OCI-LY7 (cell line): ENCODE measurements around the gene ATP1A3. TPM values are rescaled to one million over a fixed set of nuclear protein-coding genes. Genes with fewer than 3 reads are reported as not detected.

Source experiments
- BruUV-seq: library from RNA; stranded (reverse); fragments of 400-500 nt; replicated peaks from 2 replicates; lab custom pipeline; 2021; lab: Mats Ljungman, UMichigan
- CTCF ChIA-PET: fragments of 300-600 bp; sonication (Branson Sonifier 250); formaldehyde crosslinking; loops from one replicate; lab custom pipeline; 2022; ENCODE audit warnings: antibody characterized with exemption; ENCODE audit not compliant: unreplicated experiment; lab: Charles Lee
- POLR2A ChIA-PET: fragments of 300-600 bp; sonication (Branson Sonifier 250); formaldehyde crosslinking; loops from one replicate; lab custom pipeline; 2022; ENCODE audit warnings: antibody characterized with exemption; lab: Charles Lee
- DNase-seq: peaks from one replicate; pipeline ENCODE4 v3.0.0-alpha.2; 2015; ENCODE audit warnings: low spot score
- H2AFZ ChIP-seq: fragments of 200-600 bp; sonication (generic), shearing (Covaris generic); 2 replicates; pipeline ENCODE4 v1.6.1; 2014; ENCODE audit warnings: mild to moderate bottlenecking, antibody characterized with exemption, low read length, moderate library complexity
- H3K27ac ChIP-seq: fragments of 200-600 bp; sonication (generic); 2 replicates; pipeline ENCODE4 v1.5.1; 2014; ENCODE audit warnings: mixed run types, low read depth, mild to moderate bottlenecking, moderate library complexity, low read length, inconsistent platforms; ENCODE audit not compliant: poor library complexity, severe bottlenecking
- H3K36me3 ChIP-seq: fragments of 200-600 bp; sonication (generic); 2 replicates; pipeline ENCODE4 v1.6.1; 2014; ENCODE audit warnings: mild to moderate bottlenecking, antibody characterized with exemption, low read length, moderate library complexity, mixed read lengths; ENCODE audit not compliant: insufficient read depth
- H3K4me1 ChIP-seq: fragments of 200-600 bp; sonication (generic); 2 replicates; pipeline ENCODE4 v1.5.1; 2014; ENCODE audit warnings: mild to moderate bottlenecking, low read length; ENCODE audit not compliant: insufficient read depth, poor library complexity, severe bottlenecking
- H3K4me2 ChIP-seq: fragments of 200-600 bp; sonication (generic); 2 replicates; pipeline ENCODE4 v1.6.1; 2014; ENCODE audit warnings: mild to moderate bottlenecking, low read length
- H3K4me3 ChIP-seq: fragments of 200-600 bp; sonication (generic); 2 replicates; pipeline ENCODE4 v1.5.1; 2014; ENCODE audit warnings: mild to moderate bottlenecking, low read depth, low read length; ENCODE audit not compliant: poor library complexity, severe bottlenecking
- H3K79me2 ChIP-seq: fragments of 200-600 bp; sonication (generic); 2 replicates; pipeline ENCODE4 v1.6.1; 2016; ENCODE audit warnings: low read depth, mild to moderate bottlenecking, low read length, moderate library complexity, mixed read lengths; ENCODE audit not compliant: insufficient read depth
- H3K9me2 ChIP-seq: fragments of 200-600 bp; sonication (generic); 2 replicates; pipeline ENCODE4 v1.6.1; 2016; ENCODE audit warnings: mild to moderate bottlenecking, low read length, mixed read lengths; ENCODE audit not compliant: insufficient read depth
- H3K9me3 ChIP-seq: fragments of 200-600 bp; sonication (generic); 2 replicates; pipeline ENCODE4 v1.6.1; 2014; ENCODE audit warnings: mild to moderate bottlenecking, mixed run types, low read length, mixed read lengths
- H4K20me1 ChIP-seq: fragments of 200-600 bp; sonication (generic); 2 replicates; pipeline ENCODE4 v1.6.1; 2014; ENCODE audit warnings: mild to moderate bottlenecking, antibody characterized with exemption, low read length, moderate library complexity, mixed read lengths; ENCODE audit not compliant: insufficient read depth
- EZH2phosphoT487 ChIP-seq: fragments of 200-600 bp; sonication (generic); IDR thresholded peaks from 2 replicates; pipeline ENCODE4 v1.6.1; 2018; ENCODE audit warnings: low read depth, borderline replicate concordance, mild to moderate bottlenecking, mixed run types, antibody characterized with exemption, low read length, moderate library complexity, mixed read lengths
- intact Hi-C: fragments of 100-400 bp; cut with micrococcal nuclease; formaldehyde crosslinking; loops from one replicate; pipeline ENCODE4 v1.10.0; 2022; ENCODE audit not compliant: unreplicated experiment
- total RNA-seq, 2 experiments: library from RNA; depleted of rRNA in 1 of 2; stranded (reverse); fragments of >200 nt in 1 of 2; shearing (Covaris generic) in 1 of 2; gene quantifications; 2 replicates each; pipeline ENCODE4 v1.2.3, GENCODE V29; 2014 to 2022
- TF ChIP-seq, protein P1 (sequence below): fragments of 200-600 bp; sonication (generic); conservative IDR thresholded peaks from 2 replicates; pipeline ENCODE4 v1.5.1; 2014; ENCODE audit warnings: mild to moderate bottlenecking, antibody characterized with exemption, low read length, moderate library complexity, mixed read lengths

The ATP1A3 gene
- total RNA-seq, 2 experiments from 2014 or later = 9.3 to 33.0 TPM

DNA sequence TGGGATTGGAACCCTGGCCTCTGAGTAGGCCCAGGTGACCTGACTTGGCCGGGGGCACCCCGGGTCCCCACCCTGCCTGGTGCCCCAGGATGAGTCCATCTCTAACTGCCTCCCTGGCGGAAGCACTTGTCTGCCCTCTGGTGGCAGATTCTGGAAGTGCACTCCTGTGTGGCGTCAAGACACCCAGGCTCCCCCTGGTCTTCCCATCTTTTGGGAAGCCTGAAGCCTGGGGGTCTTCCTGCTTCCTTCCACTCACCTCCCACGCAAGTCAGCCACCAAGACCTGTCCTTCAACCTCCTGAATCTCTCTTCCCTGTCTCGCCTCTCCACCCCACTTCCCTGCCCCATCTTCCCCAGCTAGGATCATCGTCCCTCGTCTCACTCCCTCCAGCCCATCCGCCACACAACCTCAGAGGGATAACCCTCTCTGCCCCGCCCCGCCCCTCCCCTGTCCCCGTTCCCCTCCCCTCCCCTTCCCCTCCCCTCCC is 42.3 kb downstream of the ATP1A3 start:
- peak overlapping the region; percentile 42; the same call in 1 of the 2 replicates for H3K4me2 ChIP-seq
- H3K27ac ChIP-seq = no peak overlapping the region
- H2AFZ ChIP-seq = no peak overlapping the region
- H3K36me3 ChIP-seq = peaks cover 18% of the 10 kb centered on the region
- POLR2A ChIA-PET = interaction anchor here (0.9 kb wide), 1 partner anchor 63 kb away, joined by 3 read pairs; no protein-coding TSS in a partner anchor
- intact Hi-C loops = loop anchor here (1.0 to 10.0 kb wide), 4 partner anchors 15 to 157 kb away; partner anchors contain the start of gene CEACAM3
- no TSS peak for BruUV-seq
- no peak overlapping the region for H3K4me3 ChIP-seq
- CTCF ChIA-PET = interaction anchor here (0.7 kb wide), 1 partner anchor 18 kb away, joined by 5 read pairs; no protein-coding TSS in a partner anchor
- no peaks in the 10 kb centered on the region for H4K20me1 ChIP-seq
- no peaks in the 10 kb centered on the region for H3K79me2 ChIP-seq
- DNase-seq = peak; percentile 87
- no peaks in the 10 kb centered on the region for H3K9me2 ChIP-seq
- TF ChIP-seq EZH2phosphoT487 = no peak
- TF ChIP-seq, protein P1, sequence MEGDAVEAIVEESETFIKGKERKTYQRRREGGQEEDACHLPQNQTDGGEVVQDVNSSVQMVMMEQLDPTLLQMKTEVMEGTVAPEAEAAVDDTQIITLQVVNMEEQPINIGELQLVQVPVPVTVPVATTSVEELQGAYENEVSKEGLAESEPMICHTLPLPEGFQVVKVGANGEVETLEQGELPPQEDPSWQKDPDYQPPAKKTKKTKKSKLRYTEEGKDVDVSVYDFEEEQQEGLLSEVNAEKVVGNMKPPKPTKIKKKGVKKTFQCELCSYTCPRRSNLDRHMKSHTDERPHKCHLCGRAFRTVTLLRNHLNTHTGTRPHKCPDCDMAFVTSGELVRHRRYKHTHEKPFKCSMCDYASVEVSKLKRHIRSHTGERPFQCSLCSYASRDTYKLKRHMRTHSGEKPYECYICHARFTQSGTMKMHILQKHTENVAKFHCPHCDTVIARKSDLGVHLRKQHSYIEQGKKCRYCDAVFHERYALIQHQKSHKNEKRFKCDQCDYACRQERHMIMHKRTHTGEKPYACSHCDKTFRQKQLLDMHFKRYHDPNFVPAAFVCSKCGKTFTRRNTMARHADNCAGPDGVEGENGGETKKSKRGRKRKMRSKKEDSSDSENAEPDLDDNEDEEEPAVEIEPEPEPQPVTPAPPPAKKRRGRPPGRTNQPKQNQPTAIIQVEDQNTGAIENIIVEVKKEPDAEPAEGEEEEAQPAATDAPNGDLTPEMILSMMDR = peak; percentile 98
- H3K4me1 ChIP-seq = peaks cover 52% of the 10 kb centered on the region
- no peaks in the 10 kb centered on the region for H3K9me3 ChIP-seq

DNA sequence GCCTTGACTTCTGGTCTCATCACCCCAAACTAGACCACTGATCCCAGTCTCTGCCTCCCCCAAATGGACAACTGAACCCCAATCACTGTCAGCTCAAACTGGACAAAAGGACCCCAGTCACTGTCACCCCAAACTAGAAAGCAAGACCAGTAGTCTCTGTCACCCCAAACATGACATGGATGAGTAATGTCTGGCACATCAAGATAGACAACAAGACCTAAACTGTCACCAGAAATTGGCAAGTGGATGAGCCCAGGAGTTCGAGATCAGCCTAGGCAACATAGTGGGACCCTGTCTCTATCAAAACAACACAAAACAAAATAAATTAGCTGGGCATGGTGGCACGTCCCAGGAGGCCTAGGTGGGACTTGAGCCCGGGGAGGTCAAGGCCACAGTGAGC is 46.9 kb downstream of the ATP1A3 start:
- intact Hi-C loops = loop anchor here (10.0 kb wide), 1 partner anchor 402 kb away; no protein-coding TSS in a partner anchor
- Histone ChIP-seq H4K20me1 (no peaks in the 10 kb centered on the region), H3K27ac (peak overlapping the region; percentile 96), H3K9me3 (no peaks in the 10 kb centered on the region), H3K4me1 (peaks cover 85% of the 10 kb centered on the region), H2AFZ (peak overlapping the region; percentile 24; the same call in 1 of the 2 replicates), H3K4me2 (peak overlapping the region; percentile 76), H3K36me3 (no peaks in the 10 kb centered on the region), H3K4me3 (no peak overlapping the region), H3K79me2 (no peaks in the 10 kb centered on the region), H3K9me2 (no peaks in the 10 kb centered on the region)
- DNase-seq = no peak
- no TSS peak for BruUV-seq
- CTCF ChIA-PET = interaction anchor here (1.0 kb wide), 1 partner anchor 72 kb away, joined by 3 read pairs; no protein-coding TSS in a partner anchor
- no peak for TF ChIP-seq EZH2phosphoT487
- TF ChIP-seq, protein P1 = no peak
- POLR2A ChIA-PET = interaction anchor here (0.6 to 3.4 kb wide), 7 partner anchors 10 to 1987 kb away, joined by 3 to 21 read pairs (median 3); partner anchors contain the start of gene CD79A
